PFSK-1 (cell line): Measurements from ENCODE around the gene MGA.

Experiments
- FOXP2 ChIP-seq: optimal IDR thresholded peaks from 2 replicates; pipeline ENCODE3; 2011; ENCODE audit warnings: borderline replicate concordance, control low read depth, inconsistent platforms; ENCODE audit not compliant: insufficient read depth; ENCODE audit errors: extremely low read length, extremely low read depth
- POLR2AphosphoS5 ChIP-seq: IDR thresholded peaks from 2 replicates; pipeline ENCODE4 v1.6.1; 2012; ENCODE audit warnings: low read depth, mild to moderate bottlenecking, control low read depth, low read length, moderate library complexity
- SIN3A ChIP-seq: IDR thresholded peaks from 2 replicates; pipeline ENCODE4 v1.6.1; 2012; ENCODE audit warnings: mild to moderate bottlenecking, low read length, moderate library complexity, borderline replicate concordance; ENCODE audit not compliant: insufficient read depth
- TAF1 ChIP-seq: IDR thresholded peaks from 2 replicates; pipeline ENCODE4 v1.6.1; 2012; ENCODE audit warnings: low read length, control low read depth, borderline replicate concordance; ENCODE audit not compliant: insufficient read depth
- TF ChIP-seq, protein P1 (sequence below), 2 experiments: IDR thresholded peaks; 2 replicates each; pipeline versions ENCODE4 v1.6.1 to v1.8.0; 2011 to 2012; ENCODE audit warnings: low read depth in 2 of 2, low read length in 2 of 2, control low read depth in 1 of 2, inconsistent platforms in 1 of 2, mild to moderate bottlenecking in 1 of 2, moderate library complexity in 1 of 2; ENCODE audit not compliant: insufficient read depth in 1 of 2

MGA gene

DNA sequence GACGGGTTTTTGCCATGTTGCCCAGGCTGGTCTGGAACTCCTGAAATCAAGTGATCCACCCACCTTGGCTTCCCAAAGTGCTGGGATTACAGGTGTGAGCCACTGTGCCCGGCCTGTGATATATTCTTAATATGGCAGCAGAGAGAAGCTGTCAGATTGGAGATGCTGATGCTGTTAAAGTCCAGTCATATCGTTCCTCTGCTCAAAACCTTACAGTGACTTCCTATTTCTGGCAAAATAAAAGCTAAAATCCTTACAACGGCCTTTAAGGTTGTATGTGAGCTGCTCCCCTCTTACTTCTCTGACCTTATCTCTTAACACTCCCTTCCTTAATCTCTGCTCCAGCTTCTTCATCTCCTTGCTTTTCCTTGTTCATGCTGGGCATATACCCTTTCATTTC lies 26.6 kb upstream of the MGA start:
- no peak for TF ChIP-seq TAF1
- TF ChIP-seq FOXP2: no peak
- TF ChIP-seq, protein P1, sequence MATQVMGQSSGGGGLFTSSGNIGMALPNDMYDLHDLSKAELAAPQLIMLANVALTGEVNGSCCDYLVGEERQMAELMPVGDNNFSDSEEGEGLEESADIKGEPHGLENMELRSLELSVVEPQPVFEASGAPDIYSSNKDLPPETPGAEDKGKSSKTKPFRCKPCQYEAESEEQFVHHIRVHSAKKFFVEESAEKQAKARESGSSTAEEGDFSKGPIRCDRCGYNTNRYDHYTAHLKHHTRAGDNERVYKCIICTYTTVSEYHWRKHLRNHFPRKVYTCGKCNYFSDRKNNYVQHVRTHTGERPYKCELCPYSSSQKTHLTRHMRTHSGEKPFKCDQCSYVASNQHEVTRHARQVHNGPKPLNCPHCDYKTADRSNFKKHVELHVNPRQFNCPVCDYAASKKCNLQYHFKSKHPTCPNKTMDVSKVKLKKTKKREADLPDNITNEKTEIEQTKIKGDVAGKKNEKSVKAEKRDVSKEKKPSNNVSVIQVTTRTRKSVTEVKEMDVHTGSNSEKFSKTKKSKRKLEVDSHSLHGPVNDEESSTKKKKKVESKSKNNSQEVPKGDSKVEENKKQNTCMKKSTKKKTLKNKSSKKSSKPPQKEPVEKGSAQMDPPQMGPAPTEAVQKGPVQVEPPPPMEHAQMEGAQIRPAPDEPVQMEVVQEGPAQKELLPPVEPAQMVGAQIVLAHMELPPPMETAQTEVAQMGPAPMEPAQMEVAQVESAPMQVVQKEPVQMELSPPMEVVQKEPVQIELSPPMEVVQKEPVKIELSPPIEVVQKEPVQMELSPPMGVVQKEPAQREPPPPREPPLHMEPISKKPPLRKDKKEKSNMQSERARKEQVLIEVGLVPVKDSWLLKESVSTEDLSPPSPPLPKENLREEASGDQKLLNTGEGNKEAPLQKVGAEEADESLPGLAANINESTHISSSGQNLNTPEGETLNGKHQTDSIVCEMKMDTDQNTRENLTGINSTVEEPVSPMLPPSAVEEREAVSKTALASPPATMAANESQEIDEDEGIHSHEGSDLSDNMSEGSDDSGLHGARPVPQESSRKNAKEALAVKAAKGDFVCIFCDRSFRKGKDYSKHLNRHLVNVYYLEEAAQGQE (IDR thresholded peaks at IDR 0.05; ENCODE audit: insufficient read depth in 1 of 2, low read depth in 2 of 2, low read length in 2 of 2): no peak
- no peak for TF ChIP-seq POLR2AphosphoS5
- TF ChIP-seq SIN3A: no peak

DNA sequence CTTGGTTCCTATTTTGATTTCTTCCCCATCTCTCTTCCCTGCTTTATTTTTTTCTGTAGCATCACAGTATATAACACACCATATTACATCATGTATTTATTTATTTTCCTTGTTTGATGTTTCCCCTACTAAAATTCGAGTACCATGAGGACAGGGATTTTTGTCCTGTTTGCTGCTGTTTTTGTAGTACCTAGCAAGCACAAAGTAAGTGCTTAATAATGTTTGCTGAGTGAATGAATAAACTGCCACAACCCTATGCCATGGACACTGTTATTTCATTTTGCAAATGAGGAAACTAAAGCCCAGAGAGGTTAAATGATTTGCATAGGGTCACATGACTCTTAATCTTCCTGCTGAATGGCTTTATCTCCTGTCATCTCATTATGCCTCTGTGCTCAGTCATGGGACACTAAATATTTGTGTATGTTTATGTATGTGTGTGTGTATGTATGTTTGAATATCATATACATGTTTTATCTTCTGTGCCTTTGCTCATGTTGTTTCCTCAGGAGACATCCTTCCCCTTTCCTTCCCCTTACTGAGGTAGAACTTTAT lies 26.1 kb upstream of the MGA start:
- TF ChIP-seq TAF1: no peak
- TF ChIP-seq SIN3A: no peak
- no peak for TF ChIP-seq FOXP2
- TF ChIP-seq POLR2AphosphoS5: no peak
- TF ChIP-seq, protein P1 (IDR thresholded peaks at IDR 0.05; ENCODE audit: insufficient read depth in 1 of 2, low read depth in 2 of 2, low read length in 2 of 2): no peak

DNA sequence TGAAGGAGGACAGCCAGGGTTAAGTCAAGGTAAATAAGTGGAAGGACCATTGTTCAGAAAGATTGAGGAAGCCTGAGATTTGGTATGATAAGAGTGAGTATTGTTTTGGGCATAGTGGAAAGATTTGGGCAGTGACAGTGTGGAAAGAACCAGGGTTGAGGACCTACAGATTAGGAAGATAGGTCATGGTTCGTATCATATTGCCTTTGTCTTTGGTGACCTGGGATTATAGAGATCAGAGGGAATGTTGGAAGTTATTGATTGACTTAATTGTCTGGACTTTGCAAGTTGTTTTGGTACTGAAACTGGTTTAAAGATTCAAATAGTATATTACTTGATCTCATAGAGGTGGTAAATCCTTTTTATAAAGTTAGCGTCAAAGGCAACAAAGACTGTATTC lies 23.1 kb upstream of the MGA start:
- no peak for TF ChIP-seq FOXP2
- TF ChIP-seq TAF1: no peak
- TF ChIP-seq, protein P1 (IDR thresholded peaks at IDR 0.05; ENCODE audit: insufficient read depth in 1 of 2, low read depth in 2 of 2, low read length in 2 of 2): no peak
- TF ChIP-seq POLR2AphosphoS5: no peak
- no peak for TF ChIP-seq SIN3A

DNA sequence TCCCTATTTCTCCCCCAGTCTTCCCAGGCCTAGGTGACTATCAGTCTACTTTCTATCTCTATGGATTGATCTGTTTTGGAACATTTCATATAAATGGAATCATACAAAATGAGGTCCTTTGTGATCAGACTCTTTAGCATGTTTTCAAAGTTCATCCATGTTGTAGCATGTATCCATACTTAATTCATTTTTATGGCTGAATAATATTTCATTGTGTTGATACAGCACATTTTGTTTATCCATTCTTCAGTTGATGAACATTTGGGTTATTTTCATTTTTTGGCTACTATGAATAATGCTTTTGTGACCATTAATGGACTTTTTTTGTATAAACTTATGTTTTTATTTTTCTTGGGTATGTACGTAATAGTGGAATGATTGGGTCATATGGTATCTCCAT lies 19.2 kb upstream of the MGA start:
- TF ChIP-seq FOXP2 (no peak), POLR2AphosphoS5 (no peak), TAF1 (no peak), SIN3A (no peak)
- TF ChIP-seq, protein P1 (IDR thresholded peaks at IDR 0.05; ENCODE audit: insufficient read depth in 1 of 2, low read depth in 2 of 2, low read length in 2 of 2): no peak

DNA sequence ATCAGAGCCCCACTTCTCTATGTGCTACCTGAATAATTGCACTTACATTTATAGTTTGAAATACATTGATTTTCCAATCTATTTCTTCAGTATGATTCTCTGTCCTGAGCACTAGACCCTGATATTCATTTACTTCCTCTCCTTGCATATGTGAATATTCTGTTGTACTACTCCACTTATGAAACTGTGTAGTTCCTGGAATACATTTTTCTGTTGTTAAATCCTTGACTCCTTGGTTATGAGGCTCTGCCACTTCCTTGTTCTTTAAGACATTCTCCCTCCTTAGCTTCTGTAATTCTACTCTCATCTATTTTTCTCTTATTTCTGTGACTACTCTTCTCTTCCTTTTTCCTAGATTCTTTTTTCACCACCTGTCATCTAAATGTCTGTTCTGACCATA lies 12.9 kb upstream of the MGA start:
- TF ChIP-seq TAF1: no peak
- TF ChIP-seq SIN3A: no peak
- TF ChIP-seq, protein P1 (IDR thresholded peaks at IDR 0.05; ENCODE audit: insufficient read depth in 1 of 2, low read depth in 2 of 2, low read length in 2 of 2): no peak
- TF ChIP-seq FOXP2: no peak
- TF ChIP-seq POLR2AphosphoS5: no peak
